ENCODE results near the gene CCDC121.
A peak's percentile ranks its signal among the peaks of the same experiment; 100 is the strongest.
"Not testable (repeated sequence)": the region's sequence is repeated elsewhere in the genome, so short reads cannot be mapped to it uniquely, and the experiment has no call there.

CCDC121 gene

GRCh38 chr2:27638037-27638637 lies 9.3 kb upstream of the CCDC121 start:
- TF ChIP-seq CTCF (IDR thresholded peaks at IDR 0.05; ENCODE audit: control insufficient read depth, insufficient read depth, low read depth, low read length, missing control alignments): no peak
- peak; percentile 55 for DNase-seq (ENCODE audit: low read depth)
- H3K4me3 ChIP-seq (ENCODE audit: control insufficient read depth, low read depth, low read length): no peak overlapping the region

GRCh38 chr2:27636766-27637165 lies 8.0 kb upstream of the CCDC121 start:
- no peak for TF ChIP-seq CTCF (IDR thresholded peaks at IDR 0.05; ENCODE audit: control insufficient read depth, insufficient read depth, low read depth, low read length, missing control alignments)
- no peak for DNase-seq (ENCODE audit: low read depth)
- H3K4me3 ChIP-seq (ENCODE audit: control insufficient read depth, low read depth, low read length): no peak overlapping the region

- H3K4me3 ChIP-seq (ENCODE audit: control insufficient read depth, low read depth, low read length): no peak overlapping the region
- DNase-seq (ENCODE audit: low read depth): no peak
- TF ChIP-seq CTCF (IDR thresholded peaks at IDR 0.05; ENCODE audit: control insufficient read depth, insufficient read depth, low read depth, low read length, missing control alignments): no peak
Measured at GRCh38 chr2:27634291-27634690, 5.5 kb upstream of the CCDC121 start.

- not testable (repeated sequence) for H3K4me3 ChIP-seq (ENCODE audit: control insufficient read depth, low read depth, low read length); DNase-seq (ENCODE audit: low read depth)
Measured at GRCh38 chr2:27630257-27630656, 1.4 kb upstream of the CCDC121 start.

- TF ChIP-seq CTCF (IDR thresholded peaks at IDR 0.05; ENCODE audit: control insufficient read depth, insufficient read depth, low read depth, low read length, missing control alignments): no peak
- peak; percentile 69 for DNase-seq (ENCODE audit: low read depth)
Measured at GRCh38 chr2:27627963-27628766, 647 bp downstream of the CCDC121 start.

GRCh38 chr2:27626921-27627320 lies 1.9 kb downstream of the CCDC121 start:
- not testable (repeated sequence) for DNase-seq (ENCODE audit: low read depth); H3K4me3 ChIP-seq (ENCODE audit: control insufficient read depth, low read depth, low read length)

More at GRCh38 chr2:27627963-27628766, 647 bp downstream of the CCDC121 start:
- peak overlapping the region; percentile 70 for H3K4me3 ChIP-seq (ENCODE audit: control insufficient read depth, low read depth, low read length)

- DNase-seq (ENCODE audit: low read depth); H3K4me3 ChIP-seq (ENCODE audit: control insufficient read depth, low read depth, low read length): not testable (repeated sequence)
Measured at GRCh38 chr2:27626323-27626722, 2.5 kb downstream of the CCDC121 start.

GRCh38 chr2:27624943-27625342 lies 3.9 kb downstream of the CCDC121 start:
- no peak for TF ChIP-seq CTCF (IDR thresholded peaks at IDR 0.05; ENCODE audit: control insufficient read depth, insufficient read depth, low read depth, low read length, missing control alignments)
- no peak overlapping the region for H3K4me3 ChIP-seq (ENCODE audit: control insufficient read depth, low read depth, low read length)
- DNase-seq (ENCODE audit: low read depth): no peak

All from AG09309 (cell line).